ENCODE measurements around the gene MIS18A. TPM values are rescaled to one million over a fixed set of nuclear protein-coding genes. Genes with fewer than 3 reads are reported as not detected.

MIS18A gene
- total and polyA plus RNA-seq, 10 of the 15 experiments (the other 5 are each of a cell fraction or from before 2014, with no cell fraction given): 6.5 to 48.9 (median 24.8) TPM

DNA sequence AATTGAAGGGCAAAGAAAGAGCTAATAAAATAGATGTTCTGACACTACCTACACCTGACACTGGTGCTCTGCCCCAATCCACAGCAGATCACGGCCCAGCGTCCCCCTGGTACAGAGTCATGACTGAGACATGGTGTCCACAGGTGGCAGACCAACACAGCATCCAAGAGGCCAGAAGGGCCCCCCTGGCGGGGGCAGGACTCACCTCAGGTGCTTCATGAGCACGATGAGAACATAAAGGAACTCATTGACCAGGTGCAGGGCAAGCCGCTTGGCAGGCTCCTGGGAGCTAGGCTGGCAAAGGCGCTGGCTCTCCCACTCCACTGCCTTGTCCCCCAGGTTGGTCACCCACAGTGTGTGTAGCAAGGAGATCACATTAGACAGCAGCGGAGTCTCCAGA is 40.2 kb upstream of the MIS18A start:
- Histone ChIP-seq H3K4me1 (ENCODE audit: control insufficient read depth, insufficient read depth, low read length) (no peaks in the 10 kb centered on the region), H3K4me3 (no peak overlapping the region), H3K4me2 (ENCODE audit: control insufficient read depth, insufficient read depth) (no peak overlapping the region), H3K79me2 (ENCODE audit: control insufficient read depth, insufficient read depth, low read length) (no peaks in the 10 kb centered on the region), H3K9ac (ENCODE audit: control insufficient read depth, insufficient read depth, low read length) (no peak overlapping the region), H4K20me1 (ENCODE audit: control insufficient read depth, insufficient read depth) (no peaks in the 10 kb centered on the region), H3K36me3 (ENCODE audit: control insufficient read depth in 2 of 2, insufficient read depth in 2 of 2, low read length in 1 of 2) (peaks cover 37 to 49% of the 10 kb centered on the region in 2 experiments), H3K27ac (ENCODE audit: control insufficient read depth, insufficient read depth) (no peak overlapping the region), H3K27me3 (replicated peaks in 1 of 2; ENCODE audit: control insufficient read depth in 2 of 2, insufficient read depth in 2 of 2, low read length in 1 of 2) (no peaks in the 10 kb centered on the region), H3K9me3 (replicated peaks; ENCODE audit: control insufficient read depth, insufficient read depth, low read length) (no peaks in the 10 kb centered on the region), H2AFZ (ENCODE audit: control insufficient read depth, low read depth, low read length) (no peak overlapping the region)
- in situ Hi-C loops (cut with MboI) (no loop called here), intact Hi-C loops (cut with micrococcal nuclease; ENCODE audit: unreplicated experiment) (no loop called here)
- WGBS (ENCODE audit: insufficient coverage, insufficient replicate concordance, low lambda C conversion rate, missing lambda C conversion rate): 97% methylated on average over 7 of the region's 7 CpGs
- CTCF ChIA-PET: no interaction called here
- TF ChIP-seq TCF12 (IDR thresholded peaks at IDR 0.05; ENCODE audit: low read depth, low read length) (no peak), POLR2A (IDR thresholded peaks at IDR 0.05; ENCODE audit: low read depth, low read length) (0 out of 2 replicates have a peak, but pooled peaks have one; percentile 16)
- POLR2A ChIA-PET: no interaction called here
- FAIRE-seq (no peak), DNase-seq (ENCODE audit: low read depth, low spot score) (no peak), ATAC-seq (no peak)
- BruUV-seq (replicated peaks): no TSS peak
- SMC1A ChIA-PET (ENCODE audit: uncharacterized antibody, unreplicated experiment): no interaction called here
- RAD21 ChIA-PET (ENCODE audit: unreplicated experiment): no interaction called here

DNA sequence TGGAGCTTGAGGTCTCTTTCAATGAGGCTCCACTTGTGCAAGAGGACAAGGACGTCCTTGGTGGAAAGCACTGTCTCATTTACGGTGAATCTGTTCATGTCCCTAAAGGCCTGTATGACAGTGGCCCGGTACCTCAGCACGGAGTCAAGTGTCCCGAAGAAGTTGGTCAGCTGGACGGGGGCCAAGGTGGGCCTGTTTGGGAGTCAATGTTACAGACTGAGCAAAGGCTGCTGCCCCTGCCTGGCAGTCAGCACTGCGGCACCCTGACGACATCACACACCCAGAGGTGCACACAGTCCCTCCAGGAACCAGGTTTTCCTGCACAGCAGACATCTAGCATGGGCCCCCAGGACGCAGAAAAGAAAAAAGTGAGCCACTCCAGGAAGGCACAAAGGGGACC is 38.9 kb upstream of the MIS18A start:
- Histone ChIP-seq H3K9me3 (replicated peaks; ENCODE audit: control insufficient read depth, insufficient read depth, low read length) (no peaks in the 10 kb centered on the region), H3K9ac (ENCODE audit: control insufficient read depth, insufficient read depth, low read length) (no peak overlapping the region), H3K79me2 (ENCODE audit: control insufficient read depth, insufficient read depth, low read length) (no peaks in the 10 kb centered on the region), H3K27me3 (replicated peaks in 1 of 2; ENCODE audit: control insufficient read depth in 2 of 2, insufficient read depth in 2 of 2, low read length in 1 of 2) (no peaks in the 10 kb centered on the region), H3K4me2 (ENCODE audit: control insufficient read depth, insufficient read depth) (no peak overlapping the region), H3K4me3 (no peak overlapping the region), H2AFZ (ENCODE audit: control insufficient read depth, low read depth, low read length) (no peak overlapping the region), H3K4me1 (ENCODE audit: control insufficient read depth, insufficient read depth, low read length) (no peaks in the 10 kb centered on the region), H3K27ac (ENCODE audit: control insufficient read depth, insufficient read depth) (no peak overlapping the region), H4K20me1 (ENCODE audit: control insufficient read depth, insufficient read depth) (no peaks in the 10 kb centered on the region), H3K36me3 (ENCODE audit: control insufficient read depth in 2 of 2, insufficient read depth in 2 of 2, low read length in 1 of 2) (peaks cover 34 to 46% of the 10 kb centered on the region in 2 experiments)
- FAIRE-seq: no peak
- no peak for ATAC-seq
- WGBS (ENCODE audit: insufficient coverage, insufficient replicate concordance, low lambda C conversion rate, missing lambda C conversion rate): 91% methylated on average over 9 of the region's 9 CpGs
- DNase-seq (ENCODE audit: low read depth, low spot score): no peak
- in situ Hi-C loops (cut with MboI): no loop called here
- SMC1A ChIA-PET (ENCODE audit: uncharacterized antibody, unreplicated experiment): no interaction called here
- POLR2A ChIA-PET: no interaction called here
- intact Hi-C loops (cut with micrococcal nuclease; ENCODE audit: unreplicated experiment): no loop called here
- RAD21 ChIA-PET (ENCODE audit: unreplicated experiment): no interaction called here
- CTCF ChIA-PET: no interaction called here
- BruUV-seq (replicated peaks): no TSS peak
- TF ChIP-seq SREBF1 (IDR thresholded peaks at IDR 0.05; ENCODE audit: low read length) (no peak), PML (IDR thresholded peaks at IDR 0.05; ENCODE audit: low read length) (no peak), TBL1XR1 (IDR thresholded peaks at IDR 0.05; ENCODE audit: low read depth, low read length) (no peak), GABPA (IDR thresholded peaks at IDR 0.05; ENCODE audit: low read depth) (no peak), NFIC (IDR thresholded peaks at IDR 0.05; ENCODE audit: low read depth, low read length) (no peak), RUNX3 (IDR thresholded peaks at IDR 0.05; ENCODE audit: low read length) (no peak), BACH1 (IDR thresholded peaks at IDR 0.05; ENCODE audit: borderline replicate concordance) (no peak)
- TF ChIP-seq, protein P1, sequence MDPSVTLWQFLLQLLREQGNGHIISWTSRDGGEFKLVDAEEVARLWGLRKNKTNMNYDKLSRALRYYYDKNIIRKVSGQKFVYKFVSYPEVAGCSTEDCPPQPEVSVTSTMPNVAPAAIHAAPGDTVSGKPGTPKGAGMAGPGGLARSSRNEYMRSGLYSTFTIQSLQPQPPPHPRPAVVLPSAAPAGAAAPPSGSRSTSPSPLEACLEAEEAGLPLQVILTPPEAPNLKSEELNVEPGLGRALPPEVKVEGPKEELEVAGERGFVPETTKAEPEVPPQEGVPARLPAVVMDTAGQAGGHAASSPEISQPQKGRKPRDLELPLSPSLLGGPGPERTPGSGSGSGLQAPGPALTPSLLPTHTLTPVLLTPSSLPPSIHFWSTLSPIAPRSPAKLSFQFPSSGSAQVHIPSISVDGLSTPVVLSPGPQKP (IDR thresholded peaks at IDR 0.05; ENCODE audit: low read depth, low read length): no peak
- TF ChIP-seq, protein P2, sequence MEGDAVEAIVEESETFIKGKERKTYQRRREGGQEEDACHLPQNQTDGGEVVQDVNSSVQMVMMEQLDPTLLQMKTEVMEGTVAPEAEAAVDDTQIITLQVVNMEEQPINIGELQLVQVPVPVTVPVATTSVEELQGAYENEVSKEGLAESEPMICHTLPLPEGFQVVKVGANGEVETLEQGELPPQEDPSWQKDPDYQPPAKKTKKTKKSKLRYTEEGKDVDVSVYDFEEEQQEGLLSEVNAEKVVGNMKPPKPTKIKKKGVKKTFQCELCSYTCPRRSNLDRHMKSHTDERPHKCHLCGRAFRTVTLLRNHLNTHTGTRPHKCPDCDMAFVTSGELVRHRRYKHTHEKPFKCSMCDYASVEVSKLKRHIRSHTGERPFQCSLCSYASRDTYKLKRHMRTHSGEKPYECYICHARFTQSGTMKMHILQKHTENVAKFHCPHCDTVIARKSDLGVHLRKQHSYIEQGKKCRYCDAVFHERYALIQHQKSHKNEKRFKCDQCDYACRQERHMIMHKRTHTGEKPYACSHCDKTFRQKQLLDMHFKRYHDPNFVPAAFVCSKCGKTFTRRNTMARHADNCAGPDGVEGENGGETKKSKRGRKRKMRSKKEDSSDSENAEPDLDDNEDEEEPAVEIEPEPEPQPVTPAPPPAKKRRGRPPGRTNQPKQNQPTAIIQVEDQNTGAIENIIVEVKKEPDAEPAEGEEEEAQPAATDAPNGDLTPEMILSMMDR (IDR thresholded peaks at IDR 0.05 in 2 of 3, conservative IDR thresholded peaks at IDR 0.05 in 1 of 3; ENCODE audit: control insufficient read depth in 2 of 3, extremely low read depth in 1 of 3, insufficient read depth in 1 of 3, low read depth in 3 of 3, low read length in 3 of 3): no peak
